ENCODE measurements around the gene ARL16. TPM values are rescaled to one million over a fixed set of nuclear protein-coding genes. Genes with fewer than 3 reads are reported as not detected.

ARL16 gene
- 55.2 TPM for total RNA-seq (ENCODE audit: unreplicated experiment)
- long read RNA-seq, transcript ARL16-203 (4 exons, 1,856 nt): minor isoform, 5 of 57 reads
- long read RNA-seq, transcript ARL16-201 (5 exons, 1,227 nt): major isoform, 35 of 57 reads
- long read RNA-seq, partial matches to known transcripts: 2 of 57 reads
- long read RNA-seq, other reads (novel, unspliced or antisense): 9 of 57 reads

DNA sequence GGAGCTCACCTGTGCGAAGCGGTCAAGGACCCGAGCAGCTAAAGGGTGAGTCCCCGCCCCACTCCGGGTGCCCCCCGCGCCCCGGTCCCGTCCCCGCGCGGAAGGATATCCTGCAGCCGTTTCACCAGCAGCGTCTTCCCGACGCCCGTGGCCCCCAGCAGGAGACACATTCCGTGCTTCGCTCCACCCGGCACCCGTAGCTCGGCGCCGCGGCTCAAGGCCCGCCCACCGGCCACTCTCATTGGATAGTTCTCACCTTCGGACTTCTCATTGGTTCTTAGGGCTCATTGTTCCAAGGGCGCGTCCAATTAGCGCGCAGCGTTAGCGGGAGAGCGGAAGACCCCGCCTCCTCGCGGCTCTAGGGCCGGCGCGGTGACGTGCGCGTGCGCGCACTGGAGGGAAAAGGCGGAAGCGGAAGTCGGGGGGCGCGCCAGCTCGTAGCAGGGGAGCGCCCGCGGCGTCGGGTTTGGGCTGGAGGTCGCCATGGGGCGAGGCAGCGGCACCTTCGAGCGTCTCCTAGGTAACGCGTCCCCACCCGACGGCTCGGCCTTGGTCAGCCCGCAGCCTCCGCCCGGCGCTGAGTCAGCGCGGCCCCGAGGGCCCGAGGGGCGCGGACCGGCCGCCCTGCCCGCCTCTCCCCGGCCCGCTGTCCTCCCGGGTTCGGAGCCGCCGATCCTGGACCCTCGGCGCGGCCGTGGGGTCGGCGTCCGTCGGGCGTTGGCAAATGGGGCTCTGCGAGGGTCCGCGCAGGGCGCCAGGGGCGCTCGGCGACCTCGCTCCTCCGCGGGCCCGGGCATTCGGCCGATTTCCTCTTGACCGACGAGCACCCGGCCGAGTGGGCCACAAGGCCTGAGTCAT lies at the start of gene ARL16, which contains the start of gene HGS:
Gene ARL16 (minus strand): TSS at position 214 of the 858 bp plus-strand sequence. CDS start 44 bp downstream, at position 170.
Gene HGS (plus strand): TSS at position 428 of the 858 bp plus-strand sequence. CDS start 56 bp downstream, at position 484.
- Mint-ChIP-seq H3K4me3 (ENCODE audit: unreplicated experiment) (peak within 1 kb of the TSS; percentile 95), H3K9me3 (ENCODE audit: unreplicated experiment) (peaks cover 15% of the 10 kb centered on the region), H3K27me3 (ENCODE audit: unreplicated experiment) (peaks cover 2% of the 10 kb centered on the region), H3K27ac (ENCODE audit: unreplicated experiment) (peak within 1 kb of the TSS; percentile 90), H3K36me3 (ENCODE audit: unreplicated experiment) (no peaks in the 10 kb centered on the region), H3K4me1 (ENCODE audit: low read depth, unreplicated experiment) (peaks cover 17% of the 10 kb centered on the region)
- no peak for TF ChIP-seq CTCF (IDR thresholded peaks at IDR 0.05; ENCODE audit: partially characterized antibody, unreplicated experiment)
- DNase-seq: peak; percentile 98

DNA sequence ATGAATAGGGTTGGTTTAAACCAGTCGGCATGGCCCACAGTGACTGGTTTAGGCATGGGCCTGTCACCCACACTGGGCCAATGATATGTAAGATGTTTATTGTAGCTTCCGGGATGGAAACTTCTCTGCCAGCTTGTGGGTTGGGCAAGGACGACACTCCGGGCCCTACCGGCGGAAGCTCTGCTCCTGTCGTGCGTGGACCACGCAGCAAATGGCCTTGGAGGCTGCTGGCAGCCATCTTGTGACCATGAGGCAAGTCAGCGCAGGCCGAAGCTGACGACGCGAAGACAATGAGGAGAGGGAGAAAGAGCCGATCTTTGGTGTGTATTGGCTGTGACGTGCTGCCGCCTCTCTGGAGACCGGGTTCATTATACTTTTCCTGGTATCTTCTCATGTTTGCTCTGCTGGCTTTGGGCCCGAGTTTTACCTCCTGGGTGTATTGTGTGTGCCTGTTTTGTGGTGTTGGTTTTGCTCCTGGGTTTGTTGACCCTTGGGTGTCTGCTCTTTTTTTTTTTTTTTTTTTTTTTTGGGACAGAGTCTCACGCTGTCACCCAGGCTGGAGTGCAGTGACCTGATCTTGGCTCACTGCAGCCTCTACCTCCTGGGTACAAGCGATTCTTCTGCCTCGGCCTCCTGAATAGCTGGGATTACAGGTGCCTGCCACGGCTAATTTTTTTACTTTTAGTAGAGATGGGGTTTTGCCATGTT lies 43.9 kb upstream of the ARL16 start:
- Mint-ChIP-seq H3K36me3 (ENCODE audit: unreplicated experiment) (no peaks in the 10 kb centered on the region), H3K27me3 (ENCODE audit: unreplicated experiment) (peaks cover 2% of the 10 kb centered on the region), H3K4me1 (ENCODE audit: low read depth, unreplicated experiment) (peaks cover 2% of the 10 kb centered on the region), H3K27ac (ENCODE audit: unreplicated experiment) (no peak overlapping the region), H3K9me3 (ENCODE audit: unreplicated experiment) (peaks cover 2% of the 10 kb centered on the region), H3K4me3 (ENCODE audit: unreplicated experiment) (no peak overlapping the region)
- no peak for DNase-seq
- no peak for TF ChIP-seq CTCF (IDR thresholded peaks at IDR 0.05; ENCODE audit: partially characterized antibody, unreplicated experiment)

DNA sequence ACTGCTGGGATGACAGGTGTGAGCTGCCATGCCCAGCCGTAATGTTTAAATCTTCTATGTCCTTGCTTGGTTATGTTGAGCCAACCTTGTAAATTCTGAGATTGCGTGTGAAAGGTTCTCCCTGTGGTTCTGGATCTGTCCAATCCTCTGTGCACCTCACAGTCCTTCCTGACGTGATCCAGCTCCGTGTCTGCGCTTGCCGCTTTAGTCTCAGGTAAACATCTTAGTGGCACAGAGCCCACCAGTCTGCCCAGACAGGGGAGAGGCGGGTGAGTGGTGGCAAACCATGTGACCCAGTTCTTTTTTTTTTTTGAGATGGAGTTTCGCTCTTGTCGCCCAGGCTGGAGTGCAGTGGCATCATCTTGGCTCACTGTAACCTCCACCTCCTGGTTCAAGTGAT lies 42.4 kb upstream of the ARL16 start:
- Mint-ChIP-seq H3K36me3 (ENCODE audit: unreplicated experiment) (no peaks in the 10 kb centered on the region), H3K4me3 (ENCODE audit: unreplicated experiment) (no peak overlapping the region), H3K27me3 (ENCODE audit: unreplicated experiment) (peaks cover 7% of the 10 kb centered on the region), H3K27ac (ENCODE audit: unreplicated experiment) (no peak overlapping the region), H3K4me1 (ENCODE audit: low read depth, unreplicated experiment) (peaks cover 2% of the 10 kb centered on the region), H3K9me3 (ENCODE audit: unreplicated experiment) (peaks cover 6% of the 10 kb centered on the region)
- no peak for DNase-seq
- TF ChIP-seq CTCF (IDR thresholded peaks at IDR 0.05; ENCODE audit: partially characterized antibody, unreplicated experiment): no peak

- DNase-seq: no peak
- H3K9me3 Mint-ChIP-seq (ENCODE audit: unreplicated experiment): peaks cover 6% of the 10 kb centered on the region
- no peak overlapping the region for H3K4me3 Mint-ChIP-seq (ENCODE audit: unreplicated experiment)
- no peaks in the 10 kb centered on the region for H3K36me3 Mint-ChIP-seq (ENCODE audit: unreplicated experiment)
- no peak overlapping the region for H3K27ac Mint-ChIP-seq (ENCODE audit: unreplicated experiment)
- H3K4me1 Mint-ChIP-seq (ENCODE audit: low read depth, unreplicated experiment): peaks cover 5% of the 10 kb centered on the region
- peaks cover 7% of the 10 kb centered on the region for H3K27me3 Mint-ChIP-seq (ENCODE audit: unreplicated experiment)
- no peak for TF ChIP-seq CTCF (IDR thresholded peaks at IDR 0.05; ENCODE audit: partially characterized antibody, unreplicated experiment)
Measured at GRCh38 chr17:81725439-81725838, 41.8 kb upstream of the ARL16 start.

Measured in glutamatergic neuron (in vitro differentiated cells).